Common myeloid progenitor, CD34-positive (primary cell): ENCODE results near the gene F13A1.

Experiments used
- CTCF ChIA-PET: fragments of 350-600 bp; sonication (Branson Sonifier 250); formaldehyde crosslinking; loops from one replicate; lab custom pipeline; 2021; ENCODE audit warnings: antibody characterized with exemption; lab: Charles Lee
- POLR2A ChIA-PET: fragments of 350-600 bp; sonication (Branson Sonifier 250); formaldehyde crosslinking; loops from one replicate; lab custom pipeline; 2021; ENCODE audit warnings: antibody characterized with exemption; lab: Charles Lee
- DNase-seq, 3 donors: peaks; one replicate each; pipeline versions ENCODE4 v3.0.0 to v3.0.0-alpha.2; 2013
- H3K27ac ChIP-seq, 2 experiments: 1 replicate in 1 of 2; 2 replicates in 1 of 2; pipeline ENCODE4 v1.7.0; 2013; ENCODE audit warnings: inconsistent platforms in 2 of 2, low read length in 2 of 2, mild to moderate bottlenecking in 2 of 2, low read depth in 1 of 2, moderate library complexity in 1 of 2; ENCODE audit not compliant: severe bottlenecking in 2 of 2, insufficient read depth in 1 of 2, poor library complexity in 1 of 2
- H3K27me3 ChIP-seq, 5 experiments: replicated peaks in 2 of 5; 1 replicate in 3 of 5; 2 replicates in 2 of 5; pipeline versions ENCODE4 v1.6.1 to v1.7.0; 2013; ENCODE audit warnings: low read length in 4 of 5, mild to moderate bottlenecking in 2 of 5, moderate library complexity in 2 of 5, inconsistent platforms in 1 of 5; ENCODE audit not compliant: insufficient read depth in 5 of 5, control insufficient read depth in 4 of 5
- H3K36me3 ChIP-seq, 4 experiments: 1 replicate in 2 of 4; 2 replicates in 2 of 4; pipeline versions ENCODE4 v1.6.1 to v1.7.0; 2013; ENCODE audit warnings: low read length in 3 of 4, control low read depth in 1 of 4, mild to moderate bottlenecking in 1 of 4; ENCODE audit not compliant: control insufficient read depth in 4 of 4, insufficient read depth in 4 of 4
- H3K4me1 ChIP-seq, 4 experiments: 1 replicate in 3 of 4; 2 replicates in 1 of 4; pipeline versions ENCODE4 v1.6.1 to v1.7.1; 2013; ENCODE audit warnings: low read length in 3 of 4, mild to moderate bottlenecking in 3 of 4, control low read depth in 1 of 4, inconsistent platforms in 1 of 4, moderate library complexity in 1 of 4; ENCODE audit not compliant: control insufficient read depth in 4 of 4, insufficient read depth in 4 of 4; ENCODE audit errors: control extremely low read depth in 1 of 4
- H3K4me3 ChIP-seq, 7 experiments: 1 replicate in 4 of 7; 2 replicates in 3 of 7; pipeline versions ENCODE4 v1.5.1 to v1.7.0; 2013; ENCODE audit warnings: mild to moderate bottlenecking in 7 of 7, low read length in 6 of 7, moderate library complexity in 6 of 7, inconsistent platforms in 2 of 7, low read depth in 2 of 7, control low read depth in 1 of 7; ENCODE audit not compliant: insufficient read depth in 4 of 7, control insufficient read depth in 1 of 7; ENCODE audit errors: extremely low read depth in 1 of 7
- H3K9me3 ChIP-seq, 5 experiments: 1 replicate in 4 of 5; 2 replicates in 1 of 5; pipeline versions ENCODE4 v1.6.1 to v1.7.1; 2013; ENCODE audit warnings: low read length in 4 of 5, mild to moderate bottlenecking in 2 of 5, inconsistent platforms in 1 of 5, low read depth in 1 of 5, moderate library complexity in 1 of 5; ENCODE audit not compliant: control insufficient read depth in 4 of 5, insufficient read depth in 2 of 5; ENCODE audit errors: control extremely low read depth in 1 of 5
- WGBS: methylation state at CpG from one replicate; pipeline ENCODE4 v1.1.5; 2013; ENCODE audit not compliant: insufficient coverage; 5-methylcytosine and 5-hydroxymethylcytosine counted together

Gene F13A1

GRCh38 chr6:6121943-6122342, 198.5 kb downstream of the F13A1 start:
- no peak for DNase-seq
- POLR2A ChIA-PET = no interaction called here
- Histone ChIP-seq H3K4me3 (no peak overlapping the region), H3K27me3 (no peaks in the 10 kb centered on the region), H3K9me3 (peaks cover 1 to 9% (median 6%) of the 10 kb centered on the region in 5 experiments), H3K36me3 (no peaks in the 10 kb centered on the region), H3K27ac (no peak overlapping the region), H3K4me1 (no peaks in the 10 kb centered on the region)
- 100% methylated on average over 1 of the region's 1 CpG for WGBS
- CTCF ChIA-PET = no interaction called here

- H3K4me1 ChIP-seq = no peaks in the 10 kb centered on the region
- H3K9me3 ChIP-seq = no peaks in the 10 kb centered on the region
- H3K27me3 ChIP-seq = peaks cover 0 to 3% (median 0%) of the 10 kb centered on the region in 5 experiments
- H3K4me3 ChIP-seq = no peak overlapping the region
- peak; percentile 2 to 22 (median 19) for DNase-seq
- POLR2A ChIA-PET = no interaction called here
- CTCF ChIA-PET = no interaction called here
- no peaks in the 10 kb centered on the region for H3K36me3 ChIP-seq
- H3K27ac ChIP-seq = no peak overlapping the region
Observed at GRCh38 chr6:6105472-6106036, 214.9 kb downstream of the F13A1 start.
